GM18502 (cell line): ENCODE results near the gene MXD4.
"Not testable (repeated sequence)": the region's sequence is repeated elsewhere in the genome, so short reads cannot be mapped to it uniquely, and the experiment has no call there.

Source experiments
- ATAC-seq: cut with Tn5 transposase; IDR thresholded peaks from one replicate; pipeline ENCODE4 v1.9.1; 2021; ENCODE audit warnings: mild to moderate bottlenecking; ENCODE audit not compliant: unreplicated experiment, poor library complexity

The MXD4 gene

DNA sequence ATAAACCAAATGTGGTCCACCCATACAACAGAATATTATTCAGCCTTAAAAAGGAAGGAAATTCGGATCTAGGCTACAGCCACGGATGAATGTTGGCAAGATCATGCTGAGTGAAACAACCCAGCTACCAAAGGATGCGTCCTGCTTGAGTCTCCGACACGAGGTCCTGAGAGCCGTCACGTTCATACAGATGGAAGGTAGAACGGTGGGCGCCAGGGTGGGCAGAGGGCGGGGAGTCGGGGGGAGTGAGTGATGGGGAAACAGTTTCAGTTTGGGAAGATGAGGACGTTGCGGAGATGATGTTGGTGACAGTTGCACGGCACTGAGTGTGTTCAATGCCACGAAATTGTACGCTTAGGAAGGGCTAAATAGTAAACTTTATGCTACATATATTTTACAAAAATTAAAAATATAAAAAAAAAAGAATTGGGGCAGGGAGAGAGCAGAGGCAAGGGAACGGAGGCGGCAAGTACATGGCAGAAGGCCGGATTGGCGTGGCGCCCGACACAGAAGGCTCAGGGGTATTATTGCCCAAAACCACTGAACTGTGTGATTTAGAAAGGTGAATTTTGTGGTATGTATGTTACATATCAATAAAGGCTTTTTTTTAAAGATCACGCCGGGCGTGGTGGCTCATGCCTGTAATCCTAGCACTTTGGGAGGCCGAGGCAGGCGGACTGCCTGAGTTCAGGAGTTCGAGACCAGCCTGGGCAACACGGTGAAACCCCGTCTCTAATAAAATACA is 14.8 kb upstream of the MXD4 start:
- ATAC-seq = no peak

DNA sequence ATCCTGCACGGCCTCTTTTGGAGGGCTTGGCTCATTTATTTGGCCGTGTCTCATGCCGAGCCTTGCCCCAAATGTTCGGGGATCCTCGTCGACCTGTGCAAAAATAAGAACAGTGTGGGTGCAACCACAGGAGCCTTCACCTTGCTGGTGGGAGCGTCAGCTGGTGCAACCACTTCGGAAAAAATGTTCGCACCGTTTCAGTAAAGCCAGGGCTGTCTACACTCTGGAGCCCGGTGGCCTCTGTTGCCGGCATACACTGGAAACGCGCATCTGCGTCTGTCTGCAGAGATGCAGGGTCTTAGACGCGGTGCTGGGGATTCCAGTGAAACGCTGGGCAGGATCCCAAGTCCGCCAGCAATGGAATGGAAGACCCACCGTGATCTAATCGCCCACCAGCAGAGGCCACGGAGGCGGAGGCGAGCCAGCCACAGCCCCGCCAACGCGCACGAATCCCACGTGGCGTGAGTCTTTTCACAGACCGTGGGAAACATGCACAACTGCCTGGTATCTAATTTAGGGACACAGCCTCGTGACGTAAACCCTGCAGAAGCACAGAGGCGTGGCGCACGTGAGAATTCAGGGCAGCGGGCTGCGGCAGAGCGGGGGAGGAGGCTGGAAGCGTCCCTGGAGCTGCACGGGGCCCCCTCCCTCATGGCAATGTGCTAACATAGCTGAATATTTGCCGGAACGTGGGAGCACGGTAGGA is 13.8 kb upstream of the MXD4 start:
- ATAC-seq = no peak

DNA sequence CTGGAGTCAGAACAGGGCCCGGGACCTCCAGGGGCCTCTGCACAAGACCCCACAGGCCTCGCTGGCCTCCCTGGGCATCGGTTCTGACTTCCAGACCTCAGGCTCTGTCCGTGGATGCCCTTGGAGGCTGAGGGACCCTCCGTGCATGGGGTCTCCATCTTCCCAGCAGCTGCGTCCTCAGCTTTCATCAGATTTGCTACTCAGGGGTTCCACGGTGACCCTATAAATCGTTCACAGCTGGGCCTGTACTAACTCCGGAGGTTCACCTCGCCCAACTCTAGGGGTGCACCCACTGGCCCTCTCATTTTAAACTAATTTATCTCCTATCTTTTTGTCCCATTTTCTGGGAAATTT is 13.1 kb upstream of the MXD4 start:
- ATAC-seq = not testable (repeated sequence)

DNA sequence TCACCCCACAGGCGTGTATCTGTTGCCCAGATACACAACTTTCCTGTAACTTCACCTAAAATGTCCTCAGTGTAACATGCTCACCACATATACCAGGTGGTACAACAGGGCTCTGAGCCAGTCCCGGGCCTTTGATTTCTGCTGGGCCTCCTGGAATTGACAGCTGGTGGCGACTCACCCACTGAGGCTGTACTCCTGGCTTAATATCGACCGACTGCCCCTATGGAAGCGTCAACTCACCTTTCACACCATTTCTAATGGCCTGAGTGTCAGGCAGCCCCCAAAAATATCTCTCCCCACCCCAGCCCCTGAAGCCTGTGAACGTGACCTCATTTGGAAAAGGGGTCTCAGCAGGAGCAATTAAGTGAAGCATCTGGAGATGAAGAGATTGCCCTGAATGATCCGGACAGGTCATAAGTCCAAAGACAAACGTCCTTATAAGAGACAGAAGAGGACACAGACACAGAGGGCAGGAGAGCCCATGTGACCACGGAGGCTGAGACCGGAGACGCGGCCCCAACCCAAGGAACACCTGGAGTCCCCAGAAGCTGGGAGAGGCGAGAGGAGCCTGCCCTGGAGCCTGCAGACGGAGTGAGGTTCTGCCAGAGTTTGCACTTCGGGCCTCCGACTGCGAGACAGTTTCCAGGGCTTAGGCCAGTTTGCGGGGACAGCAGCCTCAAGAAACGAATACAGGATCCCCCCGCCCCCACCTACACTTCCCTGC is 12.6 kb upstream of the MXD4 start:
- ATAC-seq = no peak

DNA sequence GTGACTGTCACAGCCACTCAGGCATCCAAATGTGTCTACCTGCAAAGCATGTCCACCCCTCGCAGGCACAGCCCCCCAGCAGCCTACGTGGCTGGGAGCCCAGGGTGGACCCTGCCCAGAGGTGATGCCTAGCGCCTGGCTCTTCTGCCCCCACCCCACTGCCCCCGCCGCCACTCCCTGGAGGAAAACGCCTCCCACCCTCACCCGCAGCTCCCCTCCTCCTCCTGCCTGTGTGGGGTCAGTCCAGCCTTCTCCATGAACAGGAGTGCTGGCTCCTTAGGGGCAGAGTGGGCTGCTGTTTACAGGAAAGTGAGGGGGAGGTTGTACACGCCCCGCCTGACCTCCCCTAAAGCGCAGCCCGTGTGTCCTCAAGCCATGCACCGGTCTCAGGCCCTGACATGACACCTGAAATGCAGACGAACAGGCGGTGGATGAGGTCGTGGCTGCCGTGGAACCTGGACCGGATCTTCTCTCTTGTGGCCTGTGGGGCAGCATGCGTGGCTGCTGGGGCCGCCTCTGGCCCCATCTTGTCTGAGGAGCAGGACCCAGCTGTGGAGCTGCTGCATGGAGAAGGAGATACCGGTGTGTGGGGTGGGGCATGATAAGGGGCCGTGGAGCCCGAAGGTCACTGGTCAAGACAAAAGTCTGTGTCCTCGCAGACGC is 11.9 kb upstream of the MXD4 start:
- no peak for ATAC-seq

DNA sequence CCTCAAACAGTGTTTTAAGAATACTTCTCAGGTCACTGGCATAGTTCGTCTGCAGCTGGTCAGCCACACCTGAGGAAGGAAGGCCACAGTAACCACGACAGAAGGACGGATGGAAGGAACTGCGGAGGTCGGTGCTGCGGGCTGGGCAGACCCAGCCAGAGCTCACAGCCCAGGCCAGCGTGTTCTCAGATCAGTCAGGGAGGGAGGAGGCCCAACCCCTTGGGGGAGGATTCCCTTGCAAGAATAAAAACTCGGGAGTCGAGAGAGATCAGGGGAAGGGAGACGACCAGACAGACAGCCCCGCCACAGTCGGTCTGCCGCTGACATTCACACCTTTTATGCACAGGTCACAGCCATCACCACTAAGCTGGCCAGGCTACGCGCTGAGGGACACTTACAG is 11.3 kb upstream of the MXD4 start:
- no peak for ATAC-seq

DNA sequence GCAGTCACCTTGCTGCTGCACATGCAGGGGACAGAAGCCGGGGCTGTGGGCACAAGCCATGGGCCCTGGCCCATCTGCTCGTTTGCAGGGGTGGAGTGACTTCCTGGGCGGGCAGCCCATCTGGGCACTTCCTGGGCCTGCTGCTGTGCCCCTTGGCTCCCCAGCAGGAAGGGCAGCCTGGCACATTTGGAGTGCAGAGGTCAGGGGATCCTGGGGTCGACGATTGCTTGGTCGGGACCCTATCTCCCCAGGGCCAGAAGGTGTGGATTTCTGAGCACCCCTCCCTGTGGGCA is 10.9 kb upstream of the MXD4 start:
- ATAC-seq = no peak

DNA sequence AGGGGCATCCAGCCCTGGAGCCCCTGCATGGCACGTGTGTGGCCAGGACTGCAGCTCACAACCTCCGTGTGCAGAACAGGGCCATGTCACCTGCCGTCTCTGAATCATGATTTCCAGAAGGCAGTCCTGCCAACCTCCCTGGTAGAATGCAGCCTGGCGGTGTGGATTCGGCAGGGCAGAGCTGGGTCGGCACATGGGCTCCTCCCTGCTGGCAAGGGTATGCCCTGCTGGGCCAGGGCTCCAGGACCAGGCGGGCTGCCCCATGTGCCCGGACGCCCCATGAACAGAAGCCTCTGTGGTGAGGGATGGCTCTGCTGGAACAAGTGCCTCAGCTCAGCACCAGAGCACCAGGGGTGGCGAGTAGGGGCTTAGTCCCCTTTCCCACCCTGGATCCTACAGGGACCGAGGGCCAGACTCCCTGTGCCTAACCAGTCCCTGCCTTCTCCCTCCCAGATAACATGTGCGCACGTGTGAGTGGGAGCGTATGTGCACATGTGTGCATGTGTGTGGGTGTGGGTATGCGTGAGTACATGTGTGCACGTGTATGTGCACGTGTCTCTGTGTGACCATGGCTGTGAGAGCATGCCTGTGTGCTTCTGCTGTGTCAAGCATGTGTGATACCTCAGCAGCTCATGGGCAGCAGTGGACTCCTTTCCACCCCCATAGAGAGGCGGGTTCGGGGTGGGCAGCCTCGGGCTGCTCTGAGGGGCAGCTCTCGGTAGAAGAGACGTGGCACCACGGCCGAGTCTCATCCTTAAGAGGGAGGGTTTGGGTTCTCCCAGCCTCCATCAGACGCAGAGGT is 10.3 kb upstream of the MXD4 start:
- ATAC-seq = no peak

DNA sequence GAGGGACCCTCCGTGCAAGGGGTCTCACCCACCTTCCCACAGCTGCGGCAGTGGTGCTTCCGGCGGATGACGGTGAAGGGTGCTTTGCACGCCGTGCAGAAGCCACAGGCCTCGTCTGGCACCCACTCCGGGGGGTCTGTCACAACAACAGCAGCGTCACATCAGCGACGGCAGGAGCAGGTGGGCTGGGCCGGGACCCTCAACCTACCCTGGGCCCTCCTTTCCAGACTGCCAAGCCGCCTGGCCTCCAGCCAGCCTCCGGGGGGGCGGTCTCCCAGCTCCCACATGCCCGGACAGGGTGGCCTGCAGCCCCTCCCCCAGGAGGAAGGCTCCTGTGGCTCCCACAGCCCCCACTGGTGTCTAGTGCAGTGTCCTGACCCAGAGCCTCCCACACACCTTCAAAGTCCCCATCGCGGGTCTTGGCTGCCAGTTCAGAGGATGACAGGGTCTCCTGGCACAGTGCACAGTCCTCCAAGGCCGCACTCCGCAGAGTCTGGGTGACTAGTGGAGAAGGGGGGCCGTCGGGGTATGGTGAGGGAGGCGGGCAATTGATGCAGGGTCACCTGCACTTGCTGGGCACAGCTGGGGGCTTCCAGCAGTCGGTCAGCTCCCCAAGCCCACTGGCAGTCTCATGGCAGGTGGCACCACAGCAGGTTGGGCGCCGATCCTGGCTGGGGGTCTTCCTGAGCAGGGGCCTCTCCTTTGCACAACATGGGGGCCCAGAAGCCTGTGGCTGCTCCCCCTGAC is 9.5 kb upstream of the MXD4 start:
- no peak for ATAC-seq

DNA sequence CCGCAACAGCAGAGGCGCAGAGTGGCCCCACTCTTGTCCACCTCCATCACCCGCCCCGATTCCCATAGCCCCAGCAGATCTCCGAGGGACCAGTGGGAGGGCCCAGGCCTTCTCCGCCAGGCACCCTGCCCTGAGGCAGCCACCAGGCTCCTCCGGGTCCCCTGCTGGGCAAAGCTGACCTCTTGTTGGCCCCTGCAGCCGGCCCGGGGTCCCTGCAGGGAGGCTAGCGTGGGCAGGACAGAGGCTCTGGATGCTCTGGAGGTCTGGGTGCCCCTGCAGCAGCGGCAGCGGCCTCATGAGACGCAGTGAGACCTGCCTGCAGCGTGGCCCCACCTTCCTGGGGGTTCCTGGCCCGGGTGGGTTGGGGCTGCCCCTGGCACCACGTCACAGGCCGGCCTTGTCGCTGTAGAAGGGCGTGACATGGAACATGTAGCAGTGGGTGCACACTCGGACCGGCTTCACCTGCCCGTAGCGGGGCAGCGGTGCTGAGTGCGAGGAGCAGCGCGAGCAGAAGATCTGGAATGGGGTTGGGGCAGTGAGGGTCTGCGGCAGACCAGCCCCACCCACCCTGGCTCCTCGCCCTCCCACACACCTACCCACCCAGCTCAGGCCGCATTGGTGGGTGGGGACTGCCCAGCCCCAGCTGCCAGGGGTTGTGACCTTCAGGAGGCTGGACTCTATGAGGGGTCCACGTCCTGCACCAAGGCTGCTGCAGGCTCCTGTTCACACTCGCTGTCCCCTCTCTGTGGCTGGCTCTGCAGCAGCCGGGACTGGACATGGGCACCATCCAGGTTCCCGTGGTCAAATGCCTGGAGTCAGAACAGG is 8.6 kb upstream of the MXD4 start:
- no peak for ATAC-seq

DNA sequence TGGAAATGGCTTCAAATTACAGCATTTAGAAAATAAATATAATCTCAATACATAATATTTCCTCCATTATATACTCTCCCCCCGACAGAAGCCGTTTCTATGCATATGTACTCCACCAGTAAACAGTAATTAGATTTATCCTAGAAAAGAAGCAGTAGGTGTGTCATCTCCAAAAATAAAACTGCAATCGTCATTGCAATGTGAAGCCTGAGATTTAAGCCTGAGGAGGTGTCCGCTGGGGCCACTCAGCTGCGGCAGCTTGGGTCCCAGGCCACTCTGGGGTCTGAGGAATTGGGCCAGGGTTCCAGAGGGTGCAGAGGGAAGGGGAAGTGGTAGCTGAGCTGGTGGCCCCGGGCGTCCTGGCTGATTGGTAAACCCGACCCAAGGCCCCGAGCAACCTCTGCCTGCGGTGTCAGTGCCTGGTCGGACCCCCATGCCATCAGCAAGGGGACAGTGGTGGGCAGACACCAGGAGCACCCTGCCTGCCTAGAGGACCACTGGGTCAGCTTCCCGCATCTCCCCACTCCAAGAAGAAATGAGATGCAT is 7.8 kb upstream of the MXD4 start:
- no peak for ATAC-seq

DNA sequence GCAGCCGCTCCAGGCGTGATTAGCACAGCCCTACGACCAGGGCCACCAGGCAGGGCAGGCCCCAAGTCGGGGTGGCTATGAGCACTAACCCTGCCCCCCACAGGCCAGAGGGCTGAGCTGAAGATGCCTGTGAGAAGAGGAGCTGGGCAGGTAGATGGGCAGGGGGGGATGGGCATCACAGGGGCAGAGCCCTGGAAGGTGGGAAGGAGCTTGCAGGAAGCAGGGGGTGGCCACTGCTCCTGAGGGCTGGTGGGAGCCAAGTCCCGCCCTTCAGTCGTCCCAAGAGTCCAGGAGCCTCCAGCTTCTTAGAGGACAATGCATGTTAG is 7.3 kb upstream of the MXD4 start:
- ATAC-seq = no peak

DNA sequence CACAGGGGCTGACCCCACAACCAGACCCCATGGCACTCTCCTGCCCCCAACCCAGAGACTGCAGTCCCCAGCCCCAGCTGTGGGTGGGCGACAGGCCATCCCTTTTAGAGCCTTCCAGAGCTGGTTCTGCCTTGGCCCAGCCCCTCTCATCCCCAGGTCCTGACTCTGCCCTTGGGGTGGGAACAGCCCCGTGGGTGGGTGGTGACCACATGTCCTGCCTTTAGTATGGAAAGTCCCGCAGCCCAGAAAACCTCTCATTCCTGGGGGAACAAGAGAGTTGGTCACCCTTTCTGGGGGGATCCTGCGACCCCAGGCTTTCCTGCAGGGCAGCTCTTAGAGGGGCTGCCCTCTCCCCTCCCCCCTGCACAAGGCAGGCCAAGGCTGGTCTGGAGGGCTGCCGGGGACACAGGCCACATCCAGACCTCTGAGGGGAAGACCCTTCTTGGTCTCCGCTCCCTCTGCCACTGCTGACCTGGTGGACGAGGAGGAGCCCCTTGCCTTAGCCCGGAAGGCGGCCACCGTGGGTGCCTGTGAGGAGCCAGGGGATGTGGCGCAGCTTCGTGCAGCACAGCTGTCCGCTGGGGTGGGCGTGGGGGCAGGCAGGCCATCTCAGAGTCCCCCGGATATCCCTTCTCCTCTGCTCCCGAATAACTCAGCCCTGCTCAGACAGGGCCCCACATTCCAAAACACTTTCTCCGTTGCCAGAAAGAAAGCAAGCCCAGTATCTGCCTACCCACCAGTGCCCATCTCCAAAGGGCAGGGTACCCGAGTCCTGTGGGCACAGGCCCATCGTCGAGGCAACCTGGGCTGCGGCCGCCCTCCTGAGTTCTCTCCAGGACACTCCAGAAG is 6.7 kb upstream of the MXD4 start:
- no peak for ATAC-seq

DNA sequence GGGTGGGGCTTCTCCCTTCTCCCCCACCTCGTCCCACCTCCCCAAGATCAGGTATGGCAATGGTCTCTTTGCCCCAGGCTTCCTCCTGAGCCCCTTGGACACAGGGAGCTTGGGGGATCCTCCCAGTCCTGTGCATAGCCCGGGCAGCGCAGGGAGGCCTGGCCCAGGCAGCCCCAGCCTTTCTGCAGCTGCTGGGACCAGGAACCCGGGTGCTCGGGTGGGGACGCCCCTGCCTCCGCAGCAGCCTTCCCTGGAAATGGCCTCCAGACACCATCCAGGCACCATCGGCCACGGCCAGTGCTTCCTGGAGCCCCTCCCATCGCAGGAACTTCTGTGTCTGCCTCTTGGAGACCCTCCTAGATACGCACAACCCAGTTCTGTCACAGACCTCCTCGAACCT is 5.9 kb upstream of the MXD4 start:
- ATAC-seq = no peak

DNA sequence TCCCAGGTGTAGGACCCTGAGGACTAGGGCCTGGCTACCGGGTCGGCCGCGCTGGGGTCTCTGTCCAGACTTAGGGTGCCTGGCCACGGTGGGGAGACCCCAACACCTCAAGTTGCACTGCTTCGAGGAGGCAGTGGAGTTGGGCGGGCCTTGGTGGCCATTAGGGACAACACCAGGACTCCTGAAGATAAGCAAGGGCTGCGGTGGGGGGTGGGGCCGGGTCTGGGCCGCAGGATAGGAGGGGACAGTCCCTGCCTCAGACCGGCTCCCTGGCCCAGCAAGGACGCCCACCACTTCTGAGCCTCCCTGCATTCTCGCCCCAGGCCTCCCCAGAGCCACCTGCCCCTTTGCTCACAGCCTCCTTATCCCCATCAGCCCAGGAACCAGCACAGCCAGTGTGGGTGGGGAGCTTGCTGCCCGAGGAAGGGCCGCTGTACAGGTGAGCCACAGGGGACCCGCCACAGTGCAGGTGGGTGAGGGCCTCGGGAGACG is 5.5 kb upstream of the MXD4 start:
- ATAC-seq = no peak

DNA sequence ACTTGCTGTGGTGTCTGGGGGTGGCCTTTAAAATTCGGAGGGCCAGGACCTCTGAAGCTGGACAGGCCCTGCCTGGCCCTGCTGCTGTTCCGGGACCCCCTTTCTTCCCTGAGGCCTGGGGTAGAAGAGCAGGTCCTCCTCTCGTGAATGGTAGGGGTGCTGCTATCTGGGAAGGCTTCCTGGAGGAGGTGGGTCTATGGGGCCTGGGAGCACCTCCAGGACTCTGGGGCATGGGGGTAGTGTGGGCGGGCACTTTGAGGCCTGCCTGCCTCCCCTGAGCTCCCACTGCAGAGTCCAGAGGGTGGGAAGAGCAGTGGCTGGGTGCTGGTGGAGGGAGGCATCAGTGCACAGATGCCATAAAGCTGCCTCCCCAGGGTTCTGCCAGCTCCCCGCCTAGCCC is 4.9 kb upstream of the MXD4 start:
- ATAC-seq = no peak

DNA sequence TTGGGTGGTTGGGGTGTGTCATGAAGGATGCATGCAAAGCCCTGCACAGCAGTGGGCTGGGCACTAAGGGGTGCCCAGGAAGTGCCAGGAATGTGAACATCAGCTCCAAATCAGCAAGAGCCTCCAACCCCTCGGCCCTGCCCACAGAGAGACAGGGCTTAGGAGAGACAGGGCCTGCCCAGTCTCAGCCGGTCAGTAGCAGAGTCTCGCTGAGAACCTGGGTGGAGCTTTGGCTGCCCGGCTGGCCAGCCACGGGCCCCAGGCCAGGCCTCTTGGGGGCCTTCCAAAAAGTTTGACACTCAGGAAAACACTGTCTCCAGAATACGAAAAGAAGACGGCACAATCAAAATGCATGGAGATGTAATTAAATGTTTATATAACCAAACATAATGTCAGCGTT is 4.3 kb upstream of the MXD4 start:
- no peak for ATAC-seq
